Measurements from ENCODE around the gene F10. TPM values are rescaled to one million over a fixed set of nuclear protein-coding genes. Genes with fewer than 3 reads are reported as not detected.

F10 gene
- total and polyA plus RNA-seq, 3 donors from 2014 or later, result 19.9 to 33.7 (median 31.9) TPM

GRCh38 chr13:113145911-113146598 lies 23.5 kb downstream of the F10 start:
- H3K4me1 ChIP-seq, result no peaks in the 10 kb centered on the region
- WGBS, 2 donors, result 92 to 93% methylated on average over 15 of the region's 15 CpGs
- DNase-seq, result no peak
- H3K9me3 ChIP-seq, result no peaks in the 10 kb centered on the region
- intact Hi-C loops (cut with DNase I; ENCODE audit: low total_unique reads), result no loop called here
- no peaks in the 10 kb centered on the region for H3K36me3 ChIP-seq (ENCODE audit: low read depth, missing control alignments)
- H3K27ac ChIP-seq, result no peak overlapping the region
- H3K27me3 ChIP-seq, result no peaks in the 10 kb centered on the region
- no peak for TF ChIP-seq POLR2A (IDR thresholded peaks at IDR 0.05)
- TF ChIP-seq, protein P1, sequence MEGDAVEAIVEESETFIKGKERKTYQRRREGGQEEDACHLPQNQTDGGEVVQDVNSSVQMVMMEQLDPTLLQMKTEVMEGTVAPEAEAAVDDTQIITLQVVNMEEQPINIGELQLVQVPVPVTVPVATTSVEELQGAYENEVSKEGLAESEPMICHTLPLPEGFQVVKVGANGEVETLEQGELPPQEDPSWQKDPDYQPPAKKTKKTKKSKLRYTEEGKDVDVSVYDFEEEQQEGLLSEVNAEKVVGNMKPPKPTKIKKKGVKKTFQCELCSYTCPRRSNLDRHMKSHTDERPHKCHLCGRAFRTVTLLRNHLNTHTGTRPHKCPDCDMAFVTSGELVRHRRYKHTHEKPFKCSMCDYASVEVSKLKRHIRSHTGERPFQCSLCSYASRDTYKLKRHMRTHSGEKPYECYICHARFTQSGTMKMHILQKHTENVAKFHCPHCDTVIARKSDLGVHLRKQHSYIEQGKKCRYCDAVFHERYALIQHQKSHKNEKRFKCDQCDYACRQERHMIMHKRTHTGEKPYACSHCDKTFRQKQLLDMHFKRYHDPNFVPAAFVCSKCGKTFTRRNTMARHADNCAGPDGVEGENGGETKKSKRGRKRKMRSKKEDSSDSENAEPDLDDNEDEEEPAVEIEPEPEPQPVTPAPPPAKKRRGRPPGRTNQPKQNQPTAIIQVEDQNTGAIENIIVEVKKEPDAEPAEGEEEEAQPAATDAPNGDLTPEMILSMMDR (IDR thresholded peaks at IDR 0.05), result no peak
- no peak overlapping the region for H3K4me3 ChIP-seq

DNA sequence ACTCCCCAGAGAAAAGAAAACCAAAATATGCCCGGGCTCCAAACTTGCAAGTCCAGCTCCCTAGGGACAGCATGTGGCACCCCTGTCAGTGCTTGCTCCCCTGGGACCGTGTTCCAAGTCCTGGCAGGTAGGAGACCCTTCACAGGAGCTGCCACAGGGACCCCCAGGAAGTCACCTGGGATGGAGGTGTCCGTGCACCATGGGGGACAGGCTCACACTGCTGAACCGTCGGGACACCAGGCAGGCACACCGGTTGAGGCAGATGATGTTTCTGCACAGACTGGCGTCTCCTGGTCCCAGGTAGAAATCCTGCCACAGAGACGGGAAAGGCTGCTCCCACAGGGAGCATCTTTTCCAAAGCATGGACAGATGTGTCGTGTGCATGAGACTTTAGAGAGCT lies 24.2 kb downstream of the F10 start:
- Histone ChIP-seq H3K9me3 (no peaks in the 10 kb centered on the region), H3K27me3 (no peaks in the 10 kb centered on the region), H3K27ac (no peak overlapping the region), H3K4me3 (no peak overlapping the region), H3K4me1 (no peaks in the 10 kb centered on the region), H3K36me3 (ENCODE audit: low read depth, missing control alignments) (no peaks in the 10 kb centered on the region)
- DNase-seq, result no peak
- TF ChIP-seq, protein P1 (IDR thresholded peaks at IDR 0.05), result no peak
- TF ChIP-seq POLR2A (IDR thresholded peaks at IDR 0.05), result no peak
- WGBS, 2 donors, result 74 to 77% methylated on average over 6 to 9 of the region's 9 CpGs
- intact Hi-C loops (cut with DNase I; ENCODE audit: low total_unique reads), result no loop called here

DNA sequence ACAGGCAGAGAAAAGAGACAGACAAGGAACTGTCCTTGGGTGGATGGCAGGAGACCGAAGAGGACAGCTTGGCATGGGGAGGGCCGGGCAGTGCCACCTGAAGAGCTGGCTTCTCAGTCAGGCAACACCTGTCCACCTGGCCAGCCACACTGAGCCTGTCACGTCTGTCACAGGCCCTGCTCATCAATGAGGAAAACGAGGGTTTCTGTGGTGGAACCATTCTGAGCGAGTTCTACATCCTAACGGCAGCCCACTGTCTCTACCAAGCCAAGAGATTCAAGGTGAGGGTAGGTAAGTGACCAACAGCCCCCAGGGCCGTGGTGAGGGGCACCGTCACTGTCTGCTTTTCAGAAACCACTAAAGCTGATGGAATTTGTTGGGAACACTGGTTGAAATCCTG lies 24.6 kb downstream of the F10 start:
- WGBS, 2 donors, result 93 to 94% methylated on average over 8 of the region's 8 CpGs
- DNase-seq, result no peak
- Histone ChIP-seq H3K27ac (no peak overlapping the region), H3K4me1 (no peaks in the 10 kb centered on the region), H3K4me3 (no peak overlapping the region), H3K27me3 (no peaks in the 10 kb centered on the region), H3K36me3 (ENCODE audit: low read depth, missing control alignments) (no peaks in the 10 kb centered on the region), H3K9me3 (no peaks in the 10 kb centered on the region)
- TF ChIP-seq POLR2A (IDR thresholded peaks at IDR 0.05), result no peak
- TF ChIP-seq, protein P1 (IDR thresholded peaks at IDR 0.05), result no peak
- intact Hi-C loops (cut with DNase I; ENCODE audit: low total_unique reads), result no loop called here

DNA sequence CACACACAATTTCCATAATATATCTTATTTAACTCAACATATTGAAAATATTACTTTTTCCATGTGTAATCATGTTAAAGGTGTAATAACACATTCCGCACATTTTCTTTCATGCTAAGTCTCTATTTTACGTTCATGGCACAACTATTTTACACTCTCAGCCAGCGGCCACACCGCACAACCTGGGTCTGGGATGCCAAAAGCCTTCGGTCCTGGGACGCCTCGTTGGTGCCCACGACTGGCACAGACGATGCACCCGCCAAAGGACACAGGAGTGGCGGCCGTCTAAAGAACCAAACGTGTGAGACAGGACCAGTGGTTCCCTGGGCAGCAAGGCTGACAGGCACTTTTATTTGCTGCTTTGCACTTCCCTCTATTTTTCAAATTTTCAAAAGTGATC lies 25.8 kb downstream of the F10 start:
- intact Hi-C loops (cut with DNase I; ENCODE audit: low total_unique reads), result no loop called here
- Histone ChIP-seq H3K27ac (no peak overlapping the region), H3K4me1 (no peaks in the 10 kb centered on the region), H3K9me3 (no peaks in the 10 kb centered on the region), H3K27me3 (no peaks in the 10 kb centered on the region), H3K4me3 (no peak overlapping the region), H3K36me3 (ENCODE audit: low read depth, missing control alignments) (no peaks in the 10 kb centered on the region)
- DNase-seq, result no peak
- no peak for TF ChIP-seq POLR2A (IDR thresholded peaks at IDR 0.05)
- 95 to 96% methylated on average over 13 of the region's 13 CpGs for WGBS, 2 donors

GRCh38 chr13:113148940-113149503 lies 26.4 kb downstream of the F10 start:
- H3K9me3 ChIP-seq, result no peaks in the 10 kb centered on the region
- 94 to 95% methylated on average over 19 to 38 of the region's 38 CpGs for WGBS, 2 donors
- H3K4me3 ChIP-seq, result no peak overlapping the region
- no peak overlapping the region for H3K27ac ChIP-seq
- intact Hi-C loops (cut with DNase I; ENCODE audit: low total_unique reads), result no loop called here
- H3K27me3 ChIP-seq, result no peaks in the 10 kb centered on the region
- H3K4me1 ChIP-seq, result no peaks in the 10 kb centered on the region
- H3K36me3 ChIP-seq (ENCODE audit: low read depth, missing control alignments), result no peaks in the 10 kb centered on the region
- TF ChIP-seq, protein P1 (IDR thresholded peaks at IDR 0.05), result no peak
- no peak for DNase-seq
